Measurements from ENCODE around the gene HSD17B2. TPM values are rescaled to one million over a fixed set of nuclear protein-coding genes. Genes with fewer than 3 reads are reported as not detected.
"Not testable (repeated sequence)": the region's sequence is repeated elsewhere in the genome, so short reads cannot be mapped to it uniquely, and the experiment has no call there.

Gene HSD17B2
- total RNA-seq, 4 donors from 2014 or later: not detected

DNA sequence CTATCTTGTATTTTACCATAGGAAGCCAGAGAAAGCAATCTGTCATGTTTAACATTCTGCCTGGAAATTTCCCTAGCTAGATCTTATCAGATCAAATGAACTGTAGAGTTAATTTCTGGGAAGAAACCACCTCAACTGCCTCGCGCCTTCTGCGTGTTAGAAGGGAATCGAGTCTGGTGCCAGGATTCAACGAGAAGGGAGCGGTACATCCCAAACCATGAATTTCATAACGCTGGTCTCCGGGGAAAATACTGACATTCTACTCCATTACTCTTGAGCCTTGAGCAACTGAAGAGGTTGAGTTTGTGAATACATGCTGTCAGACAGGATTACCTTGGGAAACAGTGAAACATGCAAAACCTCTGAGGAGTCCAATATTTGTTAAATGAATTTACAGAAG is 99.8 kb downstream of the HSD17B2 start:
- TF ChIP-seq POLR2A (IDR thresholded peaks at IDR 0.05; ENCODE audit: low read depth) (no peak), POLR2AphosphoS5 (IDR thresholded peaks at IDR 0.05) (no peak), CTCF (IDR thresholded peaks at IDR 0.05) (no peak), EP300 (IDR thresholded peaks at IDR 0.05) (no peak)
- WGBS: 94% methylated on average over 8 of the region's 8 CpGs
- no peak for DNase-seq (ENCODE audit: extremely low spot score)
- H3K36me3 ChIP-seq: no peaks in the 10 kb centered on the region
- H3K9me3 ChIP-seq: no peaks in the 10 kb centered on the region
- intact Hi-C loops (cut with DNase I): no loop called here
- no peaks in the 10 kb centered on the region for H3K27me3 ChIP-seq
- no peak overlapping the region for H3K27ac ChIP-seq (replicated peaks in 1 of 4)
- no peaks in the 10 kb centered on the region for H3K4me1 ChIP-seq
- no peak overlapping the region for H3K4me3 ChIP-seq

DNA sequence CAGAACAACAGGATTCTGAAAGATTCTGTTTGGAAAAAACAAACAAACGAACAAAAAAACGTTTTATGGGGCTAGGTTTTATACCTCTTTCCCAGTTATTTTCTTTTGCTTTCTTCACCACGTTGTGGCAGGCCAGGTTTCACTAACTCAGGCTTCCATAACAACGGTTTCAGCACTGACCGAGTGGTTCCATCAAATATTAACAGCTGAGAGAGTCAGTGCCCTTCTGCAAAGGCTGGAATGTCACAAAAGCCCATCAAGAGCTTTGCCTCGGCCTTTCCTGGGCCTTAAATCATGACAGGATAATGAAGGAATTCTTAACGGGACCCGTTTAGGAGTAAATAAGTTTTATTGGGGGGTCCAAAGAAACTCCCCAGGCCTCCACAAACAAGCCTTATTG is 100.8 kb downstream of the HSD17B2 start:
- WGBS: 92% methylated on average over 8 of the region's 8 CpGs
- Histone ChIP-seq H3K27ac (replicated peaks in 1 of 4) (no peak overlapping the region), H3K9me3 (no peaks in the 10 kb centered on the region), H3K4me1 (no peaks in the 10 kb centered on the region), H3K4me3 (no peak overlapping the region), H3K27me3 (no peaks in the 10 kb centered on the region), H3K36me3 (no peaks in the 10 kb centered on the region)
- DNase-seq (ENCODE audit: extremely low spot score): no peak
- intact Hi-C loops (cut with DNase I): no loop called here
- TF ChIP-seq POLR2A (IDR thresholded peaks at IDR 0.05; ENCODE audit: low read depth): no peak

- no peaks in the 10 kb centered on the region for H3K27me3 ChIP-seq
- 84% methylated on average over 9 of the region's 9 CpGs for WGBS
- H3K4me1 ChIP-seq: no peaks in the 10 kb centered on the region
- TF ChIP-seq POLR2A (IDR thresholded peaks at IDR 0.05; ENCODE audit: low read depth) (no peak), CTCF (IDR thresholded peaks at IDR 0.05) (no peak), POLR2AphosphoS5 (IDR thresholded peaks at IDR 0.05) (no peak), EP300 (IDR thresholded peaks at IDR 0.05) (no peak)
- intact Hi-C loops (cut with DNase I): no loop called here
- no peaks in the 10 kb centered on the region for H3K36me3 ChIP-seq
- no peak overlapping the region for H3K4me3 ChIP-seq
- H3K27ac ChIP-seq (replicated peaks in 1 of 4): no peak overlapping the region
- DNase-seq (ENCODE audit: extremely low spot score): no peak
- no peaks in the 10 kb centered on the region for H3K9me3 ChIP-seq
Observed at GRCh38 chr16:82136956-82137821, 102.1 kb downstream of the HSD17B2 start.

DNA sequence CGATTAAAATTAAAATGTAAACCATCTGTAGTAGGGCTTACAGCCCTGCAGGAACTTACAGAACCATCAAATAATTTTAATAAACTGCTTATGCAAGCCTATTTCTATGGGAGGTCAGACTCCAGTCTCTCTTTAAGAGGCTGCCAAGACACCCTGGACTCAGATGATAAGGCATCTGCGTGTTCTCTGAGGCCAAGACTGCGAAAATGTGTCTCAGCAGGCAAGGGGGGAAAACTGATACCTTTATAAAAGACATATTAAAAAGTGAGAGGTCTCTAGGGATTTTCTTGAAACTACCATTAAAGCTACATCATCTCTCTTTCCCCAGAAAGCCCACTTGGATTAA is 102.7 kb downstream of the HSD17B2 start:
- H3K4me1 ChIP-seq: no peaks in the 10 kb centered on the region
- no peaks in the 10 kb centered on the region for H3K27me3 ChIP-seq
- no peaks in the 10 kb centered on the region for H3K9me3 ChIP-seq
- no peak overlapping the region for H3K4me3 ChIP-seq
- H3K27ac ChIP-seq (replicated peaks in 1 of 4): no peak overlapping the region
- TF ChIP-seq EP300 (IDR thresholded peaks at IDR 0.05) (no peak), CTCF (IDR thresholded peaks at IDR 0.05) (no peak), POLR2AphosphoS5 (IDR thresholded peaks at IDR 0.05) (no peak), POLR2A (IDR thresholded peaks at IDR 0.05; ENCODE audit: low read depth) (no peak)
- 64% methylated on average over 3 of the region's 3 CpGs for WGBS
- DNase-seq (ENCODE audit: extremely low spot score): no peak
- H3K36me3 ChIP-seq: no peaks in the 10 kb centered on the region
- intact Hi-C loops (cut with DNase I): no loop called here

- Histone ChIP-seq H3K4me1 (no peaks in the 10 kb centered on the region), H3K27me3 (no peaks in the 10 kb centered on the region), H3K36me3 (no peaks in the 10 kb centered on the region), H3K9me3 (no peaks in the 10 kb centered on the region), H3K27ac (replicated peaks in 1 of 4) (no peak overlapping the region), H3K4me3 (no peak overlapping the region)
- no peak for TF ChIP-seq EP300 (IDR thresholded peaks at IDR 0.05)
- TF ChIP-seq POLR2AphosphoS5 (IDR thresholded peaks at IDR 0.05): no peak
- 92% methylated on average over 15 of the region's 15 CpGs for WGBS
- intact Hi-C loops (cut with DNase I): no loop called here
- DNase-seq (ENCODE audit: extremely low spot score): no peak
Observed at GRCh38 chr16:82138478-82139285, 103.6 kb downstream of the HSD17B2 start.

GRCh38 chr16:82139286-82139571 is 104.2 kb downstream of the HSD17B2 start:
- H3K9me3 ChIP-seq; H3K4me1 ChIP-seq; H3K4me3 ChIP-seq; H3K27ac ChIP-seq (replicated peaks in 1 of 4); H3K36me3 ChIP-seq; DNase-seq (ENCODE audit: extremely low spot score); intact Hi-C loops (cut with DNase I); H3K27me3 ChIP-seq: not testable (repeated sequence)
- 88% methylated on average over 16 of the region's 19 CpGs for WGBS

All from esophagus muscularis mucosa (tissue), 4 donors.